Ishikawa (cell line): ENCODE measurements around the gene METTL1.

ENCODE experiments used
- CEBPB ChIP-seq: IDR thresholded peaks from 2 replicates; pipeline ENCODE4 v1.6.1; 2012
- CREB1 ChIP-seq: IDR thresholded peaks from 2 replicates; pipeline ENCODE4 v1.6.1; 2012; ENCODE audit warnings: low read depth
- EGR1 ChIP-seq: IDR thresholded peaks from 2 replicates; pipeline ENCODE4 v1.6.1; 2012
- EP300 ChIP-seq: IDR thresholded peaks from 2 replicates; pipeline ENCODE4 v1.6.1; 2012; ENCODE audit warnings: borderline replicate concordance
- FOXM1 ChIP-seq: IDR thresholded peaks from 2 replicates; pipeline ENCODE4 v1.6.1; 2012; ENCODE audit warnings: low read depth, borderline replicate concordance
- MAX ChIP-seq: IDR thresholded peaks from 2 replicates; pipeline ENCODE4 v1.6.1; 2012
- NFIC ChIP-seq: IDR thresholded peaks from 2 replicates; pipeline ENCODE4 v1.6.1; 2012
- RAD21 ChIP-seq: IDR thresholded peaks from 2 replicates; pipeline ENCODE4 v1.6.1; 2012; ENCODE audit warnings: low read depth
- REST ChIP-seq: IDR thresholded peaks from 2 replicates; pipeline ENCODE4 v1.6.1; 2012; ENCODE audit warnings: low read depth, mild to moderate bottlenecking
- TAF1 ChIP-seq: IDR thresholded peaks from 2 replicates; pipeline ENCODE4 v1.6.1; 2012; ENCODE audit warnings: low read depth, mild to moderate bottlenecking
- TCF12 ChIP-seq: IDR thresholded peaks from 2 replicates; pipeline ENCODE4 v1.6.1; 2012; ENCODE audit warnings: low read depth
- TEAD4 ChIP-seq: IDR thresholded peaks from 2 replicates; pipeline ENCODE4 v1.6.1; 2012
- USF1 ChIP-seq: IDR thresholded peaks from 2 replicates; pipeline ENCODE4 v1.6.1; 2012
- YY1 ChIP-seq: IDR thresholded peaks from 2 replicates; pipeline ENCODE4 v1.6.1; 2012; ENCODE audit warnings: low read depth
- ZBTB7A ChIP-seq: IDR thresholded peaks from 2 replicates; pipeline ENCODE4 v1.6.1; 2012; ENCODE audit warnings: low read depth

Gene METTL1

DNA sequence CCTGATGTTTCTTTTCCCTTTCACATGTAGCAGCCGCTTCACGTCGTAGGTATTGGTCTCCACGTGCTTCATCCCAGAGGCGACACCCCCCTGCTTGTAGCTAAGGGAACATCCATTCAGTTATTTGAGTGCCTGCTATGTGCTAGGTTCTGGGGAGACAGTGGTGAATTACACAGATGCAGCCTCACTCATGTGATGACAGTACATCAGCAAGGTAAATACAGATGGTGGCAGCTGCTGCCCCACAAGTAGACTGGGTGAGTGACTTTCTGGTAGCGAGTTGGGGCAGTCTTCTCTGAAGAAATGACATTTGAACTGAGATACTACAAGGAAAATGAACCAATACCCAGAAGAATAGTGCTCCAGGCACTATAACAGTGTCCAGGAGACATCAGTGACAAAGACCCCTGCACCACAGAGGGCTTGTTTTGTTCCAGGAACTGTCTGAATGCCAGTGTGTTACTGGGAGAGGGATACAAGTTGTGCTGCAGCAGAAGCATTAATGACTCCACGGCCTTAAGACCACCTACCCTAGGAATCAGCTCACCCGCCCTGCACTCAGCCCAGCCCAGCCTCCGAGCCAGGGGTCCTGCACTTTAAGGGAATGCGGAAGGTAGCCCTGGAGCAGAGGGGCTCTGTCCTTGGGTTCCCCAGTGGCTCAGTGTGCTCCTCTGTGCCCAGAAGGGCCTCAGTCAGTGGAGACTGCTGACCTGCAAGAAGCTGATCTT, 39.3 kb upstream of the METTL1 start:
- TF ChIP-seq TCF12 (no peak), REST (no peak), TAF1 (no peak), NFIC (no peak), USF1 (no peak), TEAD4 (no peak), FOXM1 (no peak), CEBPB (no peak)

DNA sequence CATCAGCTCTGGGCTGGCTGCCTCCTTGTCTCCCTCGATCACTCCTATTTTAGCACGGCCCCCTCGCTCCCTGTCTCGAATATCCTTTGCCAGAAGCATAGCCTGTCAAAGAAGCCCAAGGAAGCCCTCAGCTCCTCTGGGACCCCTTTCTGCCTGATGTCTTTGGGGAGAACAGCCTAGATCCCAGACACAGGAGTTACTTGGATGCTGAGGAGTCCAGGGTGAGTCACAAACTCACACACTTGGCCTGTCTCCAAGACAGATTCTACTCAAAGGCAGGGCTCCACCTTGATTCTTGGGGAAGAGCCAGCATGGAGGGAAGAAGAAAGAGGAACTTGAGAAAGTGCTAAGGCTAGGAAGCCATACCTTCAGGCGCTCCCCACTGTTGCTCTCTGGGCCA, 38.5 kb upstream of the METTL1 start:
- TF ChIP-seq ZBTB7A, result no peak
- no peak for TF ChIP-seq TEAD4
- peak; percentile 75 for TF ChIP-seq NFIC
- TF ChIP-seq CEBPB, result no peak
- no peak for TF ChIP-seq TCF12

GRCh38 chr12:57809425-57809824, 37.5 kb upstream of the METTL1 start:
- TF ChIP-seq REST (no peak), CREB1 (no peak), RAD21 (no peak), ZBTB7A (no peak), CEBPB (no peak), MAX (no peak), YY1 (no peak), FOXM1 (no peak)

DNA sequence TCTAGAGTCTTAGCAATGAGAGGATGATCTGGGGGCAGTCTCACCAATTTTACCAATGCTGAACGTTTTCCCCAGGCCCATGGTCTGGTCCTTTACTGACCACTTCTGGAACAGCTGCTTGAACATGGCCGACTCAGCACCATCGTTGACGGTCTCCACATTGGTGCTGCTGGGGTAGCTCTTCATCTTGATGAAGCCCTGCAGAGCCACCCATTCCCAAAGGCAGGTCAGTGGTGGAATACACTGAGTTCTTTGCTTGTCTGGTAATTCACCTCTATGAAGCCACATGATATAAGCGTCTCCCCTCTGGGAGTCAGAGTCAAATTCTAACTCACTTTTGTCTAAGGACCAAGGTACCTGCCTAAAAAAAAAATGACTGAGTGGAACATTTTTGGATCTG, 36.4 kb upstream of the METTL1 start:
- TF ChIP-seq TCF12 (no peak), CREB1 (no peak), ZBTB7A (no peak), RAD21 (no peak), FOXM1 (no peak), MAX (no peak), NFIC (no peak), CEBPB (no peak), EGR1 (no peak), YY1 (no peak), REST (no peak), TEAD4 (no peak), EP300 (no peak)

DNA sequence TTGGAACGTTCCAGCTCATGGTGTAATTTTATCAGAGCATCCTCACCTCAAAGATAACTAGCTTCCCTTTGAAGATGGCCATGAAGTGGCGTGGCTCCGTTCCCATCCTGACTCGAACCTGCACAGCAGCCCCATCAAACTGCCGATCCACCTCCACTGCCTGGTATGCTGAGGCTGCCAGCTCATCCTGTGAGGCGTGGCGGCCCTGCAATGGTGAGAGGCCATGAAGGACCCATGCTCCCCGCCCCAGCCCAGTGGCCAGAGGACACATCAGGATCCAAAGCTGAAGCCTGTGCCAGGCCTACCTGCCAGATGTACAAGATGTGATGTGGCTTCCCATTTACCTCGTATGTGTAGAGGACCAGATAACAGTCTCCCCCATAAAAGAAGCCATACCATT, 35.4 kb upstream of the METTL1 start:
- TF ChIP-seq ZBTB7A (no peak), REST (no peak), NFIC (no peak), YY1 (no peak), CEBPB (no peak), CREB1 (no peak), TCF12 (no peak), TEAD4 (no peak), FOXM1 (no peak), RAD21 (no peak), EP300 (no peak), USF1 (no peak), TAF1 (no peak), EGR1 (no peak), MAX (no peak)
